CD14-positive monocyte (primary cell): ENCODE data around the gene MTX2. TPM values are rescaled to one million over a fixed set of nuclear protein-coding genes. Genes with fewer than 3 reads are reported as not detected.

Experiments used
- DNase-seq, 3 donors: peaks; one replicate each; pipeline ENCODE4 v3.0.0-alpha.2; 2011 to 2022
- H2AFZ ChIP-seq: 2 replicates; pipeline ENCODE4 v1.6.0; 2012; ENCODE audit warnings: mild to moderate bottlenecking, low read depth, low read length, inconsistent platforms; ENCODE audit not compliant: insufficient read depth, poor library complexity, severe bottlenecking
- H3K27ac ChIP-seq, 2 donors: 1 replicate in 1 of 2; 2 replicates in 1 of 2; pipeline ENCODE4 v1.5.1; 2012 to 2013; ENCODE audit warnings: low read length in 2 of 2, control low read depth in 1 of 2, inconsistent platforms in 1 of 2, low read depth in 1 of 2, mild to moderate bottlenecking in 1 of 2
- H3K27me3 ChIP-seq, 2 donors: one replicate each; pipeline versions ENCODE4 v1.6.0 to v1.6.1; 2011 to 2013; ENCODE audit warnings: low read length in 2 of 2; ENCODE audit not compliant: control insufficient read depth in 2 of 2, insufficient read depth in 2 of 2
- H3K36me3 ChIP-seq, 2 donors: replicated peaks in 1 of 2; 1 replicate in 1 of 2; 2 replicates in 1 of 2; pipeline versions ENCODE4 v1.5.1 to v1.6.1; 2012 to 2013; ENCODE audit warnings: low read length in 2 of 2, control low read depth in 1 of 2, inconsistent platforms in 1 of 2, mild to moderate bottlenecking in 1 of 2; ENCODE audit not compliant: insufficient read depth in 2 of 2, control insufficient read depth in 1 of 2
- H3K4me1 ChIP-seq, 2 donors: 1 replicate in 1 of 2; 2 replicates in 1 of 2; pipeline versions ENCODE4 v1.5.1 to v1.6.1; 2012 to 2013; ENCODE audit warnings: low read length in 2 of 2, control low read depth in 1 of 2, inconsistent platforms in 1 of 2, mild to moderate bottlenecking in 1 of 2, moderate library complexity in 1 of 2; ENCODE audit not compliant: insufficient read depth in 2 of 2, control insufficient read depth in 1 of 2
- H3K4me2 ChIP-seq: replicated peaks from 2 replicates; pipeline ENCODE3; 2012; ENCODE audit warnings: low read length, moderate library complexity, mild to moderate bottlenecking; ENCODE audit not compliant: poor library complexity, severe bottlenecking; ENCODE audit errors: extremely low read depth
- H3K4me3 ChIP-seq, 3 experiments: fragments of 200-600 bp in 1 of 3; sonication (generic) in 1 of 3; replicated peaks in 1 of 3; 1 replicate in 2 of 3; 2 replicates in 1 of 3; pipeline ENCODE4 v1.5.1; 2011 to 2013; ENCODE audit warnings: low read length in 3 of 3, mild to moderate bottlenecking in 3 of 3, control low read depth in 2 of 3, low read depth in 2 of 3, inconsistent platforms in 1 of 3, moderate library complexity in 1 of 3
- H3K79me2 ChIP-seq: 2 replicates; pipeline ENCODE4 v1.6.0; 2012; ENCODE audit warnings: mild to moderate bottlenecking, control low read depth, inconsistent platforms, low read length, moderate library complexity; ENCODE audit not compliant: insufficient read depth
- H3K9ac ChIP-seq: 2 replicates; pipeline ENCODE4 v1.6.0; 2017; ENCODE audit warnings: low read length, mild to moderate bottlenecking; ENCODE audit not compliant: insufficient read depth, poor library complexity, severe bottlenecking
- H3K9me3 ChIP-seq, 2 donors: replicated peaks in 1 of 2; 1 replicate in 1 of 2; 2 replicates in 1 of 2; pipeline versions ENCODE4 v1.5.1 to v1.6.1; 2012 to 2013; ENCODE audit warnings: low read length in 2 of 2, control low read depth in 1 of 2; ENCODE audit not compliant: control insufficient read depth in 1 of 2, insufficient read depth in 1 of 2
- H4K20me1 ChIP-seq: 2 replicates; pipeline ENCODE4 v1.6.0; 2012; ENCODE audit warnings: mild to moderate bottlenecking, low read length, control low read depth, moderate library complexity; ENCODE audit not compliant: insufficient read depth
- H3K27ac Mint-ChIP-seq, 7 donors: one replicate each; pipeline ENCODE4 v1.8.0; 2020; ENCODE audit warnings: mild to moderate bottlenecking in 7 of 7, mixed read lengths in 7 of 7, moderate library complexity in 6 of 7, inconsistent platforms in 2 of 7
- H3K27me3 Mint-ChIP-seq, 3 donors: one replicate each; pipeline ENCODE4 v1.8.0; 2021 to 2022; ENCODE audit warnings: low read depth in 3 of 3, mild to moderate bottlenecking in 3 of 3, mixed read lengths in 3 of 3, moderate library complexity in 3 of 3, inconsistent platforms in 1 of 3
- H3K36me3 Mint-ChIP-seq, 2 donors: one replicate each; pipeline ENCODE4 v1.8.0; 2020; ENCODE audit warnings: mixed read lengths in 2 of 2, inconsistent platforms in 1 of 2, mild to moderate bottlenecking in 1 of 2
- H3K4me1 Mint-ChIP-seq: one replicate; pipeline ENCODE4 v1.8.0; 2020; ENCODE audit warnings: mild to moderate bottlenecking, mixed read lengths
- H3K4me3 Mint-ChIP-seq, 2 donors: one replicate each; pipeline ENCODE4 v1.8.0; 2020; ENCODE audit warnings: mild to moderate bottlenecking in 2 of 2, mixed read lengths in 2 of 2, moderate library complexity in 1 of 2
- H3K9me3 Mint-ChIP-seq, 7 donors: one replicate each; pipeline ENCODE4 v1.8.0; 2020 to 2022; ENCODE audit warnings: mixed read lengths in 7 of 7, mild to moderate bottlenecking in 6 of 7, moderate library complexity in 6 of 7, inconsistent platforms in 2 of 7
- CTCF ChIP-seq: fragments of 200-600 bp; IDR thresholded peaks from one replicate; pipeline ENCODE4 v1.8.0; 2022; ENCODE audit warnings: antibody characterized with exemption, mild to moderate bottlenecking
- WGBS: methylation state at CpG from one replicate; pipeline ENCODE4 v1.1.5; 2013; ENCODE audit warnings: missing lambda C conversion rate; ENCODE audit not compliant: insufficient coverage; 5-methylcytosine and 5-hydroxymethylcytosine counted together
- intact Hi-C, 2 donors: fragments of 100-400 bp; cut with micrococcal nuclease; formaldehyde crosslinking; loops; one replicate each; pipeline versions ENCODE4 v1.15.0 to v1.15.1; 2023
- polyA plus RNA-seq, 3 donors: library from polyadenylated mRNA; depleted of rRNA in 1 of 3; unstranded in 2 of 3; stranded (reverse) in 1 of 3; fragments of 300-500 nt in 2 of 3; fragments of >200 nt in 1 of 3; fragmentation: Illumina TruSeq in 2 of 3; gene quantifications; 1 replicate in 2 of 3; 2 replicates in 1 of 3; pipeline ENCODE4 v1.2.3, GENCODE V29; 2012 to 2021

MTX2 gene
- polyA plus RNA-seq, 3 donors = 7.6 to 9.8 (median 7.6) TPM

GRCh38 chr2:176292608-176293007, 23.4 kb downstream of the MTX2 start:
- Histone ChIP-seq H3K79me2 (no peaks in the 10 kb centered on the region), H3K27ac (no peak overlapping the region), H3K9me3 (no peaks in the 10 kb centered on the region), H3K4me1 (no peaks in the 10 kb centered on the region), H3K27me3 (no peaks in the 10 kb centered on the region), H2AFZ (no peak overlapping the region), H3K9ac (no peak overlapping the region), H3K4me3 (no peak overlapping the region), H3K4me2 (no peak overlapping the region), H3K36me3 (no peaks in the 10 kb centered on the region), H4K20me1 (no peaks in the 10 kb centered on the region)
- Mint-ChIP-seq H3K27ac (no peak overlapping the region), H3K36me3 (peaks cover 0 to 7% of the 10 kb centered on the region in 2 donors), H3K4me3 (no peak overlapping the region), H3K4me1 (no peaks in the 10 kb centered on the region), H3K27me3 (no peaks in the 10 kb centered on the region), H3K9me3 (no peaks in the 10 kb centered on the region)
- intact Hi-C loops = no loop called here
- TF ChIP-seq CTCF = no peak
- WGBS = no CpG with 5 or more reads among the region's 2 CpGs
- DNase-seq = no peak

GRCh38 chr2:176293334-176293733, 24.1 kb downstream of the MTX2 start:
- Histone ChIP-seq H3K4me1 (no peaks in the 10 kb centered on the region), H3K4me2 (no peak overlapping the region), H2AFZ (no peak overlapping the region), H3K9ac (no peak overlapping the region), H4K20me1 (no peaks in the 10 kb centered on the region), H3K9me3 (no peaks in the 10 kb centered on the region), H3K27me3 (no peaks in the 10 kb centered on the region), H3K79me2 (no peaks in the 10 kb centered on the region), H3K27ac (no peak overlapping the region), H3K36me3 (no peaks in the 10 kb centered on the region), H3K4me3 (no peak overlapping the region)
- Mint-ChIP-seq H3K4me1 (no peaks in the 10 kb centered on the region), H3K36me3 (peaks cover 0 to 7% of the 10 kb centered on the region in 2 donors), H3K27me3 (no peaks in the 10 kb centered on the region), H3K9me3 (no peaks in the 10 kb centered on the region), H3K27ac (no peak overlapping the region), H3K4me3 (no peak overlapping the region)
- no peak for DNase-seq
- no peak for TF ChIP-seq CTCF
- WGBS = 100% methylated on average over 1 of the region's 3 CpGs
- intact Hi-C loops = no loop called here
